ENCODE measurements around the gene ZNF217. TPM values are rescaled to one million over a fixed set of nuclear protein-coding genes. Genes with fewer than 3 reads are reported as not detected.

ZNF217 gene
- total RNA-seq, 1 donor from 2014 or later: 44.8 TPM

DNA sequence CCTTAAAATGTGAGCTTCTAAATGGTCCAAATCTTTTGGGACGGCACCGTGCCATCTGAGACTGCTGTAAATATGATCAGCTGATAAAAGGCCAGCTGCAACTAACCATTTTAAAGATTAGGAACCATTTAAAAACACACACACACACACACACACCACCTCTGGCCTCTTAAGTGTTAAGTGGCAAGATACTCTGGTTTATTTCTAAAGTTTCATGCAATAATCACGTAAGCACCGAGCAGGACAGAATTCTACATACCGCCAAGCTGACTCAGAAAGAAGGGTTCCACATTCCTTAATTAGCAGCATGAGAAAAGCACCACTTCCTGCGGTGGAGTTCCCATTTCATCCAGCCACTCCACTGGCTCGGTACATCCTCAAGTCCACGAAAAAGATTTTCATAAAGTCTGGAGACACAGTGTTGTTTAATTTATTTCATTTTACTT is 17.8 kb upstream of the ZNF217 start:
- H3K9me3 ChIP-seq: no peaks in the 10 kb centered on the region
- DNase-seq: no peak
- peaks cover 26% of the 10 kb centered on the region for H3K4me1 ChIP-seq
- H3K36me3 ChIP-seq: no peaks in the 10 kb centered on the region
- no peaks in the 10 kb centered on the region for H3K27me3 ChIP-seq (ENCODE audit: low read depth)
- intact Hi-C loops (cut with DNase I): no loop called here
- ATAC-seq: peak; percentile 62
- peak overlapping the region; percentile 18 for H3K27ac ChIP-seq
- TF ChIP-seq, protein P1, sequence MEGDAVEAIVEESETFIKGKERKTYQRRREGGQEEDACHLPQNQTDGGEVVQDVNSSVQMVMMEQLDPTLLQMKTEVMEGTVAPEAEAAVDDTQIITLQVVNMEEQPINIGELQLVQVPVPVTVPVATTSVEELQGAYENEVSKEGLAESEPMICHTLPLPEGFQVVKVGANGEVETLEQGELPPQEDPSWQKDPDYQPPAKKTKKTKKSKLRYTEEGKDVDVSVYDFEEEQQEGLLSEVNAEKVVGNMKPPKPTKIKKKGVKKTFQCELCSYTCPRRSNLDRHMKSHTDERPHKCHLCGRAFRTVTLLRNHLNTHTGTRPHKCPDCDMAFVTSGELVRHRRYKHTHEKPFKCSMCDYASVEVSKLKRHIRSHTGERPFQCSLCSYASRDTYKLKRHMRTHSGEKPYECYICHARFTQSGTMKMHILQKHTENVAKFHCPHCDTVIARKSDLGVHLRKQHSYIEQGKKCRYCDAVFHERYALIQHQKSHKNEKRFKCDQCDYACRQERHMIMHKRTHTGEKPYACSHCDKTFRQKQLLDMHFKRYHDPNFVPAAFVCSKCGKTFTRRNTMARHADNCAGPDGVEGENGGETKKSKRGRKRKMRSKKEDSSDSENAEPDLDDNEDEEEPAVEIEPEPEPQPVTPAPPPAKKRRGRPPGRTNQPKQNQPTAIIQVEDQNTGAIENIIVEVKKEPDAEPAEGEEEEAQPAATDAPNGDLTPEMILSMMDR (IDR thresholded peaks at IDR 0.05): no peak
- peak overlapping the region; percentile 14 for H3K4me3 ChIP-seq

DNA sequence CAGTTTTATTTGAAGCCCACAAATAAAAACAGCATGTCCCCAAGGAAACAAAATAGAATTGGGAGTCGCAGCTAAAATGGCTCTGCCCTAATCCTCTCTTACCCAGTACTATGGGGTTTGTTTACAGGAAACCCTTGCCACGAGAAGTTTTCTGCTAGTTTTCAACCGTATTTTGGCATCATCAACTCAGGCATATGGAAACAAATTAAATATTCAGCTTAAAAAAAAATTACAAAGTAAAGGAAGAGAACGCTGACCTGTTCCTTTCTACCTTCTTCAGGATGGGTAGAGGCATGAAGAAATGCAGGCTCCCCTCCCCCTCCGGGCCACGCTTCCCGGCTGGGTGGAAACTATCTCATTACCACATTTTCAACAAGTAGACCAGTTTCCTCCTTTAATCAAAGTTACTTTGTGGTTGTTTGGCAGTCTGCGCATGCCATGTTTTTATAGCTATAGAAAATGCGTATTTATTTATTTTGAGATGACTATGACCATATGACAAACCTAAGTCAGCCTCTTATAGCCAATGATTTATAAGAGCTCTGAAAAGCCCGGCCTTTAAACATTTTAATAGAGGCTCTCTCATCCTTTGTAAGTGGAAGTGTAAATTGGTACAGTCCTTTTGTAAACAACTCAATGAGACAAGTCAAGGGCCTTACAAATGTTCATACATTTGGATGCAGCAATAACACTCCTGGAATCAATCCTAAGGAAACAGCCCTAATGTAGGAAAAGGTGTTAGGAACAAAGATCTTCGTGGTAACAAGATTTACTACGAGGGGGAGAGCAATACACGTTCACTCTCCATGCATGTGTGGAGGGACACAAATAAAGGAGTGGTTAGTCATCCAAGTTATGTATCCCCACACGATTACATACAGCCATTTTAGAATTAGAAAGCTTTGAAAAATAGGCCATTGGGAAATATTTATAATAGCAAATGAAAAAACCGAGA is 16.1 kb upstream of the ZNF217 start:
- ATAC-seq: peak; percentile 62 to 78
- Histone ChIP-seq H3K27me3 (ENCODE audit: low read depth) (no peaks in the 10 kb centered on the region), H3K9me3 (no peaks in the 10 kb centered on the region), H3K4me3 (peak overlapping the region; percentile 4), H3K36me3 (no peaks in the 10 kb centered on the region), H3K4me1 (peaks cover 26% of the 10 kb centered on the region), H3K27ac (peak overlapping the region; percentile 66)
- intact Hi-C loops (cut with DNase I): no loop called here
- TF ChIP-seq, protein P1 (IDR thresholded peaks at IDR 0.05): no peak
- peak; percentile 75 for DNase-seq

DNA sequence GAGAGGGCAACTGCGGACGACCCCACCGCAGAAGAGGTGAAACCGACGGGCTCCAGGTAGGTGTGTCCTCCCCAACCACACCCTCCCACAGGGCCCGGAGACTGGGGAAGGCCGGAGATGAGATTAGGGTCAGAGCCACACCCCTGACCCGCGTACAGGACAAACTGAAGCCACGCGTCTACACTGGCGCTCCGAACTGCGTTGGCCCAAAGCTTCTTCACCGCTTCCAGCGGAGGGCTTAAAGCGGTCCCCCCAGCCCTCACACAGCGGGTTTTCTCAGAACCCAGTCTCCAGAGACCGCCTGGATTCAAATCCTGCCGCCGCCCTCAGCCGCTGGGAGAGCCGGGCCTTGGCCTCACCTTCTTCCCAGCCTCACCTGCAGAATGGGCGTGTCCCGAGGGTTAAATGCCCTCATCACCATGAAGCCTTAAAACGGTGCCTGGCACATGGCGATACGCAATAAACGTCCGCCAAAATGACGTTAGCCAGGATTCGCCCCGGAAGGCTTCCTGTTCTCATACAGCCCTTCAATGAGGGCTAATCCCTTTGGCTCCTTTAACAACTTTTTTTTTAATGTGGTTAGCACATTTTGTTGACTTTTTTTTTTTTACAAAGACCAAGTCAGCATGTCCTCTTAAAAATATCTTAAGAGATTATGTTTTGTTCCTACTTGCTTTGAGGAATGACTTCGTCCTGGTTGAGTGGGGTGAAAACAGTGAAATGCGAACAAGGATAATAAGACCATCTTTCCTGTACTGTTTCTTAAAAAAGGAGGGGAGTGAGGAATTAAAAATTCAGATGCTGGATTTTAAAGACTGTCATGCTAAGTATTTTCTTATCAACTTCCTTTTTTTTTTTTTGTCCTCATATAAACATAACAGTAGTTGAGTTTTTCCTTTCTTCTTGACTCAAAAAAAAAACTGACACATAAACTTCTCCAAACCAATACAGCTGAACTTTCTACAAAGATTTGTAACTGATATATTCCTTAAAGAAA is 15.1 kb upstream of the ZNF217 start:
- intact Hi-C loops (cut with DNase I): no loop called here
- peaks cover 26% of the 10 kb centered on the region for H3K4me1 ChIP-seq
- TF ChIP-seq, protein P1 (IDR thresholded peaks at IDR 0.05): no peak
- ATAC-seq: peak; percentile 28 to 61
- H3K4me3 ChIP-seq: peak overlapping the region; percentile 4
- peak overlapping the region; percentile 66 for H3K27ac ChIP-seq
- H3K9me3 ChIP-seq: no peaks in the 10 kb centered on the region
- H3K27me3 ChIP-seq (ENCODE audit: low read depth): no peaks in the 10 kb centered on the region
- DNase-seq: no peak
- no peaks in the 10 kb centered on the region for H3K36me3 ChIP-seq

DNA sequence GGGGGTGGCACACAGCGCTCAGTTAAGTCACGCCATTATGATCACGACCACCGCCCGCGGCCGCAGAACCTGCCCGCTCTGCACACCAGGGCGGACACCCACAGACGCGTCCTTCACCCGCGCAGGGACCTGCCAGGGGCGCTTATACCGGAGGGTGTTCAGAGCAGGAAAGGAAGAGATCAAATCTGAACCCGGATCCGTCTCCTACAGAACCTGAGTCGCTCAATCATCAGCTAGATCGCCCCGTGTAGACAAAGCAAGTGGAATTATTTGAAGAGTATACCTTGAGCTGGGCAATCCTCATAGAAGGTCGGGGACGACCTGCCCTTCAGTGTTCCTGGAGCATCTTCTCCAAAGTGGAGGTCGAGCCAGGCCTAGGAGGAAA is 14.4 kb upstream of the ZNF217 start:
- Histone ChIP-seq H3K27ac (peak overlapping the region; percentile 66), H3K4me3 (no peak overlapping the region)
- no peak for ATAC-seq

More for the DNA sequence above, 14.4 kb upstream of the ZNF217 start:
- Histone ChIP-seq H3K4me1 (peaks cover 26% of the 10 kb centered on the region), H3K27me3 (ENCODE audit: low read depth) (no peaks in the 10 kb centered on the region), H3K9me3 (no peaks in the 10 kb centered on the region), H3K36me3 (no peaks in the 10 kb centered on the region)
- intact Hi-C loops (cut with DNase I): no loop called here
- TF ChIP-seq, protein P1 (IDR thresholded peaks at IDR 0.05): no peak
- DNase-seq: no peak
